Neural crest cell (in vitro differentiated cells): Measurements from ENCODE around the gene SSTR4. TPM values are rescaled to one million over a fixed set of nuclear protein-coding genes. Genes with fewer than 3 reads are reported as not detected.

Source experiments
- DNase-seq: peaks from one replicate; pipeline ENCODE4 v3.0.0; 2021; ENCODE audit warnings: low read depth, mixed read lengths, low spot score
- H3K27ac Mint-ChIP-seq: one replicate; pipeline ENCODE4 v1.8.0; 2021; ENCODE audit warnings: mild to moderate bottlenecking, mixed read lengths; ENCODE audit not compliant: unreplicated experiment
- H3K27me3 Mint-ChIP-seq: 2 replicates; pipeline ENCODE4 v1.8.0; 2021; ENCODE audit warnings: low read depth, mild to moderate bottlenecking, mixed read lengths
- H3K36me3 Mint-ChIP-seq: 2 replicates; pipeline ENCODE4 v1.8.0; 2021; ENCODE audit warnings: low read depth, mild to moderate bottlenecking, mixed read lengths
- H3K4me1 Mint-ChIP-seq: 2 replicates; pipeline ENCODE4 v1.8.0; 2021; ENCODE audit warnings: mixed read lengths
- H3K4me3 Mint-ChIP-seq: one replicate; pipeline ENCODE4 v1.8.0; 2021; ENCODE audit warnings: mild to moderate bottlenecking, mixed read lengths
- H3K9me3 Mint-ChIP-seq: 2 replicates; pipeline ENCODE4 v1.8.0; 2021; ENCODE audit warnings: mixed read lengths
- CTCF ChIP-seq: fragments of 200-600 bp; sonication (generic); conservative IDR thresholded peaks from 2 replicates; pipeline ENCODE4 v1.5.0; 2021; ENCODE audit warnings: antibody characterized with exemption, mild to moderate bottlenecking
- total RNA-seq: library from RNA; stranded (reverse); gene quantifications from 2 replicates; pipeline ENCODE4 v1.2.1, GENCODE V29; 2021

The SSTR4 gene
- total RNA-seq, 1 donor from 2014 or later, result not detected

- Mint-ChIP-seq H3K4me1 (peaks cover 6% of the 10 kb centered on the region), H3K9me3 (no peaks in the 10 kb centered on the region), H3K27ac (no peak overlapping the region), H3K4me3 (no peak overlapping the region), H3K27me3 (no peaks in the 10 kb centered on the region), H3K36me3 (no peaks in the 10 kb centered on the region)
- TF ChIP-seq CTCF, result no peak
- DNase-seq, result no peak
These were observed 16.7 kb upstream of the SSTR4 start for GRCh38 chr20:23018432-23018831.

GRCh38 chr20:23018941-23019340 is 16.2 kb upstream of the SSTR4 start:
- Mint-ChIP-seq H3K27me3 (no peaks in the 10 kb centered on the region), H3K36me3 (no peaks in the 10 kb centered on the region), H3K4me3 (no peak overlapping the region), H3K4me1 (peaks cover 10% of the 10 kb centered on the region), H3K27ac (no peak overlapping the region), H3K9me3 (no peaks in the 10 kb centered on the region)
- no peak for TF ChIP-seq CTCF
- DNase-seq, result no peak

- no peak for TF ChIP-seq CTCF
- Mint-ChIP-seq H3K36me3 (no peaks in the 10 kb centered on the region), H3K4me3 (no peak overlapping the region), H3K9me3 (no peaks in the 10 kb centered on the region), H3K27me3 (no peaks in the 10 kb centered on the region), H3K27ac (no peak overlapping the region), H3K4me1 (peaks cover 10% of the 10 kb centered on the region)
- DNase-seq, result no peak
These were observed 15.7 kb upstream of the SSTR4 start for GRCh38 chr20:23019403-23019802.

GRCh38 chr20:23020230-23021018 is 14.7 kb upstream of the SSTR4 start:
- Mint-ChIP-seq H3K4me3 (no peak overlapping the region), H3K27ac (no peak overlapping the region), H3K9me3 (no peaks in the 10 kb centered on the region), H3K4me1 (peaks cover 10% of the 10 kb centered on the region), H3K27me3 (no peaks in the 10 kb centered on the region), H3K36me3 (no peaks in the 10 kb centered on the region)
- no peak for TF ChIP-seq CTCF
- no peak for DNase-seq

GRCh38 chr20:23021541-23021940 is 13.6 kb upstream of the SSTR4 start:
- Mint-ChIP-seq H3K36me3 (no peaks in the 10 kb centered on the region), H3K27ac (no peak overlapping the region), H3K4me1 (peaks cover 10% of the 10 kb centered on the region), H3K9me3 (no peaks in the 10 kb centered on the region), H3K27me3 (no peaks in the 10 kb centered on the region), H3K4me3 (no peak overlapping the region)
- DNase-seq, result no peak
- no peak for TF ChIP-seq CTCF
